GM12872 (cell line): ENCODE data around the gene CDHR5.

Source experiments
- CTCF ChIP-seq: IDR thresholded peaks from 3 replicates; pipeline ENCODE4 v1.5.1; 2011; ENCODE audit warnings: low read depth, mild to moderate bottlenecking, low read length, moderate library complexity; ENCODE audit not compliant: insufficient read depth

Gene CDHR5

GRCh38 chr11:621838-622237, 2.9 kb downstream of the CDHR5 start:
- TF ChIP-seq CTCF, result no peak

GRCh38 chr11:620935-621814, 3.6 kb downstream of the CDHR5 start:
- no peak for TF ChIP-seq CTCF

- TF ChIP-seq CTCF, result no peak
Measured at GRCh38 chr11:620201-620600, 4.6 kb downstream of the CDHR5 start.

- TF ChIP-seq CTCF, result no peak
Measured at GRCh38 chr11:619628-620050, 5.1 kb downstream of the CDHR5 start.

- TF ChIP-seq CTCF, result no peak
Measured at GRCh38 chr11:618856-619627, 5.7 kb downstream of the CDHR5 start.

- no peak for TF ChIP-seq CTCF
Measured at GRCh38 chr11:617912-618682, 6.7 kb downstream of the CDHR5 start.

GRCh38 chr11:617199-617911, 7.4 kb downstream of the CDHR5 start:
- TF ChIP-seq CTCF, result no peak
